ENCODE results near the gene CRISPLD2. TPM values are rescaled to one million over a fixed set of nuclear protein-coding genes. Genes with fewer than 3 reads are reported as not detected.

CRISPLD2 gene
- total RNA-seq, 1 donor from 2014 or later, result 5.8 TPM

- no peak for DNase-seq (ENCODE audit: low read depth)
- TF ChIP-seq CTCF (conservative IDR thresholded peaks at IDR 0.05; ENCODE audit: low read depth, low read length), result no peak
- H3K4me3 ChIP-seq (ENCODE audit: low read depth, low read length), result no peak overlapping the region
Measured at GRCh38 chr16:84838383-84838948, 18.7 kb downstream of the CRISPLD2 start.

GRCh38 chr16:84839054-84839453 is 19.3 kb downstream of the CRISPLD2 start:
- DNase-seq (ENCODE audit: low read depth), result peak; percentile 67
- TF ChIP-seq CTCF (conservative IDR thresholded peaks at IDR 0.05; ENCODE audit: low read depth, low read length), result no peak
- H3K4me3 ChIP-seq (ENCODE audit: low read depth, low read length), result no peak overlapping the region

- H3K4me3 ChIP-seq (ENCODE audit: low read depth, low read length), result no peak overlapping the region
- DNase-seq (ENCODE audit: low read depth), result peak; percentile 69
- no peak for TF ChIP-seq CTCF (conservative IDR thresholded peaks at IDR 0.05; ENCODE audit: low read depth, low read length)
Measured at GRCh38 chr16:84839956-84840355, 20.2 kb downstream of the CRISPLD2 start.

- no peak for TF ChIP-seq CTCF (conservative IDR thresholded peaks at IDR 0.05; ENCODE audit: low read depth, low read length)
- no peak overlapping the region for H3K4me3 ChIP-seq (ENCODE audit: low read depth, low read length)
- no peak for DNase-seq (ENCODE audit: low read depth)
Measured at GRCh38 chr16:84840687-84841627, 21.2 kb downstream of the CRISPLD2 start.

GRCh38 chr16:84841787-84842300 is 22.1 kb downstream of the CRISPLD2 start:
- no peak for TF ChIP-seq CTCF (conservative IDR thresholded peaks at IDR 0.05; ENCODE audit: low read depth, low read length)
- no peak overlapping the region for H3K4me3 ChIP-seq (ENCODE audit: low read depth, low read length)
- no peak for DNase-seq (ENCODE audit: low read depth)

- DNase-seq (ENCODE audit: low read depth), result no peak
- TF ChIP-seq CTCF (conservative IDR thresholded peaks at IDR 0.05; ENCODE audit: low read depth, low read length), result no peak
- H3K4me3 ChIP-seq (ENCODE audit: low read depth, low read length), result no peak overlapping the region
Measured at GRCh38 chr16:84842516-84843148, 22.8 kb downstream of the CRISPLD2 start.

All from epithelial cell of proximal tubule (primary cell).